ENCODE results near the gene MAST1. TPM values are rescaled to one million over a fixed set of nuclear protein-coding genes. Genes with fewer than 3 reads are reported as not detected.

Gene MAST1
- total RNA-seq, 1 donor from 2014 or later, result 0.88 TPM

GRCh38 chr19:12893582-12893981 lies 55.3 kb downstream of the MAST1 start:
- no peak for DNase-seq (ENCODE audit: low read depth)
- no peak overlapping the region for H3K4me3 ChIP-seq (ENCODE audit: low read depth, low read length)
- no peaks in the 10 kb centered on the region for H3K36me3 ChIP-seq (ENCODE audit: control insufficient read depth, insufficient read depth, low read length)
- H3K27me3 ChIP-seq (ENCODE audit: control insufficient read depth, insufficient read depth, low read length), result no peaks in the 10 kb centered on the region
- TF ChIP-seq CTCF (IDR thresholded peaks at IDR 0.05; ENCODE audit: insufficient read depth, low read length, poor library complexity, severe bottlenecking), result no peak

- H3K27me3 ChIP-seq (ENCODE audit: control insufficient read depth, insufficient read depth, low read length), result no peaks in the 10 kb centered on the region
- no peaks in the 10 kb centered on the region for H3K36me3 ChIP-seq (ENCODE audit: control insufficient read depth, insufficient read depth, low read length)
- H3K4me3 ChIP-seq (ENCODE audit: low read depth, low read length), result no peak overlapping the region
- DNase-seq (ENCODE audit: low read depth), result no peak
- TF ChIP-seq CTCF (IDR thresholded peaks at IDR 0.05; ENCODE audit: insufficient read depth, low read length, poor library complexity, severe bottlenecking), result no peak
Measured at GRCh38 chr19:12896460-12896859, 58.1 kb downstream of the MAST1 start.

GRCh38 chr19:12899891-12900518 lies 61.7 kb downstream of the MAST1 start:
- DNase-seq (ENCODE audit: low read depth), result no peak
- TF ChIP-seq CTCF (IDR thresholded peaks at IDR 0.05; ENCODE audit: insufficient read depth, low read length, poor library complexity, severe bottlenecking), result no peak

GRCh38 chr19:12907166-12907565 lies 68.9 kb downstream of the MAST1 start:
- no peak overlapping the region for H3K4me3 ChIP-seq (ENCODE audit: low read depth, low read length)
- no peaks in the 10 kb centered on the region for H3K36me3 ChIP-seq (ENCODE audit: control insufficient read depth, insufficient read depth, low read length)
- TF ChIP-seq CTCF (IDR thresholded peaks at IDR 0.05; ENCODE audit: insufficient read depth, low read length, poor library complexity, severe bottlenecking), result no peak
- no peak for DNase-seq (ENCODE audit: low read depth)
- H3K27me3 ChIP-seq (ENCODE audit: control insufficient read depth, insufficient read depth, low read length), result no peaks in the 10 kb centered on the region

More at GRCh38 chr19:12899891-12900518, 61.7 kb downstream of the MAST1 start:
- no peaks in the 10 kb centered on the region for H3K27me3 ChIP-seq (ENCODE audit: control insufficient read depth, insufficient read depth, low read length)
- H3K4me3 ChIP-seq (ENCODE audit: low read depth, low read length), result no peak overlapping the region
- H3K36me3 ChIP-seq (ENCODE audit: control insufficient read depth, insufficient read depth, low read length), result no peaks in the 10 kb centered on the region

GRCh38 chr19:12912571-12912970 lies 74.3 kb downstream of the MAST1 start:
- TF ChIP-seq CTCF (IDR thresholded peaks at IDR 0.05; ENCODE audit: insufficient read depth, low read length, poor library complexity, severe bottlenecking), result no peak
- H3K4me3 ChIP-seq (ENCODE audit: low read depth, low read length), result no peak overlapping the region
- no peaks in the 10 kb centered on the region for H3K27me3 ChIP-seq (ENCODE audit: control insufficient read depth, insufficient read depth, low read length)
- DNase-seq (ENCODE audit: low read depth), result no peak
- no peaks in the 10 kb centered on the region for H3K36me3 ChIP-seq (ENCODE audit: control insufficient read depth, insufficient read depth, low read length)

- no peak for TF ChIP-seq CTCF (IDR thresholded peaks at IDR 0.05; ENCODE audit: insufficient read depth, low read length, poor library complexity, severe bottlenecking)
- no peaks in the 10 kb centered on the region for H3K27me3 ChIP-seq (ENCODE audit: control insufficient read depth, insufficient read depth, low read length)
- DNase-seq (ENCODE audit: low read depth), result no peak
- no peak overlapping the region for H3K4me3 ChIP-seq (ENCODE audit: low read depth, low read length)
- no peaks in the 10 kb centered on the region for H3K36me3 ChIP-seq (ENCODE audit: control insufficient read depth, insufficient read depth, low read length)
Measured at GRCh38 chr19:12913011-12913561, 74.8 kb downstream of the MAST1 start.

Data from kidney epithelial cell (primary cell).